Measurements from ENCODE around the gene ARHGEF17.
"Not testable (repeated sequence)": the region's sequence is repeated elsewhere in the genome, so short reads cannot be mapped to it uniquely, and the experiment has no call there.

The ARHGEF17 gene

DNA sequence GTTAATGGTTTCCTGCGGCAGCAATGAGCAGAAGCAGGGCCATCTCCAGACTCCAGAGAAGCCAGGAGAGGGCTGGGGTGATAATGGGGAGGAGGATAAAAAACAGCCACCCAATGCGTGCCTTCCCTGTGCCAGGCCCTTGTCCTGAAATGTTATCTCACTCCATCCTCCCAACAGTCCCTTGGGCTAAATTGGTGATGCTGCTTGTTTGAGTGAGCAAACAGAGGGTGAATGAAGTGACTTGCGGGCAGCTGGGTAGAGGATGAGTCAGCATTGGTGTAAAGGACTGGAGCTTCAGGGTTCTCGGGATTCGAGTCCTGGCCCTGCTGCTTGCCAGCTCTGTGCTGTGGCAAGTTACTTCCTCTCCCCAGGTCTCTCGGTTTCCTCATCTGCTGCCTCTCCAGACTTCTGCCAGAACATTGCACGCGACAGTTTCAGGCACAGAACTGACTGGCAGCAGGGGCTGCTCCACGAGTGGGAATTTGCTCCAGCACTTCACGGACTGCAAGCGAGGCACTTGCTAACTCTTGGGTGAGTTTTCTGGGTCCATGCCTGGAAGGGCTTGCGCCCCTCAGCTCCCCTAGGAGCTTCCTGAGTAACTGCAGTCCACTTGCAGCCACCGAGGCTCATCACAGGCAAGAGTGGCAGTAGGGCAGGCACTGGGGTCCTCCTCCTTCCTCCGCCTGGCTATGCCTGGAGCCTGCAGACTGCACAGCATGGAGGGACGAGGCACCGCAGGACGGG lies 36.0 kb upstream of the ARHGEF17 start, which contains the start of gene P2RY6:
TSS of gene P2RY6 (plus strand) at position 403 of the 744 bp plus-strand sequence. CDS start 24,181 bp downstream, outside the sequence.
- DNase-seq (ENCODE audit: low read depth) = no peak

DNA sequence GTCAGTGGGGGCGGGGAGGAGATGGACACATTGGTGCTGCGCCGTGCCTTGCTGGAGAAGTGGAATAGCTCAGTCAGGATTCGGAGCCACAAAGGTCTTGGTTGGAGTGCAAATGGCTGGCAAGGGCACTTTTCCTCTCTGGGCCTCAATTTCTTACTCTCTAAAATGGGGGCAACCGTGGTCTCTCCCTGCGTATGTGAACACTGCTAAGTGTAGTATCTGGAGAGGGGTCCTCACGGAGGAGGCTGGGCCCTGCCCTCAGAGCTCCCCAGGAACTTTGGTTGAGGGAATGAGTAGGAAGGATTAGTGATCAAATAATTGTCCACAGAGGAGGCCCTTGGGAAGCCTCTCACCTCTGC lies 35.4 kb upstream of the ARHGEF17 start:
- DNase-seq (ENCODE audit: low read depth) = no peak

DNA sequence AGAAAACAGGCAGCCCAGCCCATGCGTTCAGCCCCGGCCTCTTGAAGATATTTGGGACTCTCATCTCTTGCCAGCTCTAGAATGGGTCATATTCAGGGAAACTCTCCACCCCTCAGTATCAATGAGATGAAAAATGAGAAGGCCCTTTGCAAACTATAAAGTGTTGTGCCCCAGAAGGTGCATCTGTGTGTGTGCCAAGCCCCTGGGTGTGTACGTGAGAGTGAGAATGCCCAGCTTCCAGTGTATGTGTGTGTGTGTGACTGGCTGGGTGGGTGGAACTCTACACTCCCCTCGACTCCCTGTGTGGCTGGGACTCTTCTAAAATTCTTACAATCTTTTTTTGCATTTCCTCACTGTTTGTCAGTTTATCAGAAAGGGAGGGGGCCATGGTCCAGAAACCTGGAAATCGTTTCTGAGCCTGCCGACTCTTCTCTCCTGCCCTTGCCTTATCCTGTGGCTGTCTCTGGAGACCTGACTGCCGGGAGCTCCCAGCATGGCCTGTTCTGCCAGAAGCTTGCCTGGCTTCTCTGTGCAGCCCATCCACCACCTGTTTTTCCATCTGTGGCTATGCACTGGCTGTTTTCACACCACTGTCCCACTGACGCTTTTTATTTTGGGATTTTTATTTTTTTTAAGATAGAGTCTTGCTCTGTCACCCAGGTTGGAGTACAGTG lies 34.7 kb upstream of the ARHGEF17 start:
- no peak for DNase-seq (ENCODE audit: low read depth)

DNA sequence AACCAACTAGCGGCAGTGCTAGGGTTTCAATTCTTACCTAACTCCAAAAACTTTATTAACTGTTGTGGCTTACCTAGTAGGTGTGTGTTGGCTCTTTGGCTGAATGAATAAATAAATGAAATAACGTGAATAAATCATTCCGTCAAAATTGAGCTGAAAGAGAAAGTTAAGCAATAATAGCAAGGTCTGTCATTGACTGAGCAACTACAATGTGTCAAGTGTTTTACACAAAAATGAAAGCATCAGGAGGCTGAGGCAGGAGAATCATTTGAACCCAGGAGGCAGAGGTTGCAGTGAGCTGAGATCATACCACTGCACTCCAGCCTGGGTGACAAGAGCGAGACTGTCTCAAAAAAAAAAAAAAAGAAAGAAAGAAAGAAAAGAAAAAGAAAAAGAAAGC lies 33.9 kb upstream of the ARHGEF17 start:
- DNase-seq (ENCODE audit: low read depth) = not testable (repeated sequence)

DNA sequence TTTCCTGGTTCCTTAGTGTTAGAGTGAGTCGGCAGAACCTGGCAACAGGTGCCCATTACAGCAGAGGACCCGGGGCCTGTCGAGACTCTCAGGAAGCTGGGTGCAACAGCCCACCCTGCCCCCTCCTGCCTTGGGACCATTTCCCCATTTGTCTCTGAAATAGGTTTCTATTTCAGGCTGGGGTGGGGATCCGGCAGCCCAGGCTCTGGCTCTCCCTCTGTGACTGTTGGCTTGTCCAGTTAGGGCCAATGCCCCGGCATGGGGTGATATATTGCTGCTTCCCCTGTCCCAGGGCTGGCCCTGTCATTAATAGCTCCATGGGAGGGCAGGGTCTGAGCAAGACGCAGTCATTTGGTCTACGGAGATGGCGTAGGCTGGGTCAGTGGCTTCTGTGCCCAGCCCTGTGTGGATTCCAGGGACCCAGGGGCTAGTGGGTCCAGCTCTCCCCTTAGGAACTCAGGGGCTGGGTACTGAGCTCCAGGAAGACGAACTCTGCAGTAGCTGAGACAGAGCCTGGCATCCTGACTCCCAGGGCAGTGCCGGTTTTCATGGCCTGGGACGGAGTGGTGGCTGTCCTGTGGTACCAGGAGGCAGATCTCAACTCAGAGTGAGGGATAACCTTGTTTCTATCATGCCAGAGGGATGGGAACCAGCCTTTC lies 33.2 kb upstream of the ARHGEF17 start:
- no peak for DNase-seq (ENCODE audit: low read depth)

DNA sequence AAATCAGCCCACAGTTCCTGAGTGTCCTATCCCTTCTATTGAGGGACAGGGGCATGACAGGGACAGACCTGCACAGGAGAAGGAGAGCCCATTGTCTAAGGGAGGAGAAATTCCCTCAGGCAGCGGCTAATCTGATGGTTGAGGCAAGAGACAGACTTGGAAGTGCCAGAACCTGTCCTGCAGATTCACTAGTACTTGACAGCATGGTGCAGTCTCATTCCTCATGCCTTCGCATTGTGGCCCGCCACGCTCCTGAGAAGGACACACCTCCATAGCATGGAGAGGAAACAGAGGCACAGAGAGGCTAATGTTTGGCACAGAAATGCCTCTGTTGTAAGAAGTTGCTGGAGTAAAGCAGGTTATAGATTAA lies 32.7 kb upstream of the ARHGEF17 start:
- no peak for DNase-seq (ENCODE audit: low read depth)

DNA sequence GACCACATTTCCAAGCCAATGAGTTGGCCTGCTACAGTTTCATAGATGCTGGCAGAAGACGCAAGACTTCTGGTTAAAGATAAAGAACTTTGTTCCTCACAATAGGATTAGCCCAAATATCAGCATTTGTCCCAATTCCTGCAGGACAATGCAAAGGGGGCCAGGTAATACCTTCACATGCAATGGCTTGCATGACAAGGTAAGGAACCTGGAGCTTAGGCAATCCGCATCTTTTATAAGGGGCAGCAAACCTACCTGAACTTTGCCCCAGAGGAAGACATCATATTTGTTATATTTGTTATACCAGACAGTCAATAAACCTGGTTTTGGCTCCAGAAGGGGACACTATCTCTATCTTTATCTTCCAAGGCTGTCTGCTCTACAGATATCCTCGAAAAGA lies 30.6 kb upstream of the ARHGEF17 start:
- DNase-seq (ENCODE audit: low read depth) = no peak

DNA sequence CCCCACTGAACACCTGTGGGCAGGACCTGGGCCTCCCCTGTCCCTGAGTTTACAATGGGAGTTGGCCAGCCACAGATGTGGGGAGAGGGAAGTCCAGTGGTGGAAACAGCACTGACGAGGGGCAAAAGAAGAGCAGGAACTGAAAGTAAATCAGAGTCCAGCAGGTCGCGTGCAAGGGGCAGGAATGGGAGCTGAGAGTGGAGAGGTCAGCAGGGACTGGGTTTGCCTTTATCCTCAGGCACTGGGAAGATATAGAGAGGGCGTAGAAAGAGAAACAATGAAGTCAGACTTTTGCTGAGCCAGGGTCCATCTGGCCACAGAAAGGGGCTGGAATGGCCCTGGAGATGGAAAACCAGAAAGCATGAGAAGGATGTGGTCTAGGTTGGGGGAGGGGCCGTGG lies 27.4 kb upstream of the ARHGEF17 start:
- no peak for DNase-seq (ENCODE audit: low read depth)

DNA sequence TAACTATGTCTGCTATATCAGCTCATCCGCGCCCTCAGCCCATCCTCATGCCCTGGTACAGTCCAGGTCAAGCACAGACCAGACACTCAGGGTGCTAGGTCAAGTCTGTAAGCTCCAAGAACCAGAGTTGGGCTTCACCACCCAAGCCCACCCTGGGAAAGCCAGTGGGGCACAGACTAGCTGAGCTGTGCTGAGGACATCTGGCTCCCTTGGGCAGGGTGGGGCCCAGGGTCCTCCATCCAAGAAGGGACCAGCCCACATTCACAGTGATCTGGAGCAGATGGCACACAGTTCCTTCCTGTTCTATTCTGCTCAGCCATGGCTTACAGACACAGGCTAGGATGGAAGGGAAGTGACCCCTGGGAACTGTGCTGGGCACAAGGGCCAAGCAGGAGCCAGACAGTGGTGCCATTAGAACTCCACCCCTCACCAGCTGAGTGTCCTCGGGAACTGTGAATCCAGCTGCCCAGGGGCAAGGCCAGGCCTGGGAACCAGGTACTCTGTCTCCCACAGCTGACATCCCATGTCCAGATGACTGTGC lies 26.8 kb upstream of the ARHGEF17 start:
- no peak for DNase-seq (ENCODE audit: low read depth)

DNA sequence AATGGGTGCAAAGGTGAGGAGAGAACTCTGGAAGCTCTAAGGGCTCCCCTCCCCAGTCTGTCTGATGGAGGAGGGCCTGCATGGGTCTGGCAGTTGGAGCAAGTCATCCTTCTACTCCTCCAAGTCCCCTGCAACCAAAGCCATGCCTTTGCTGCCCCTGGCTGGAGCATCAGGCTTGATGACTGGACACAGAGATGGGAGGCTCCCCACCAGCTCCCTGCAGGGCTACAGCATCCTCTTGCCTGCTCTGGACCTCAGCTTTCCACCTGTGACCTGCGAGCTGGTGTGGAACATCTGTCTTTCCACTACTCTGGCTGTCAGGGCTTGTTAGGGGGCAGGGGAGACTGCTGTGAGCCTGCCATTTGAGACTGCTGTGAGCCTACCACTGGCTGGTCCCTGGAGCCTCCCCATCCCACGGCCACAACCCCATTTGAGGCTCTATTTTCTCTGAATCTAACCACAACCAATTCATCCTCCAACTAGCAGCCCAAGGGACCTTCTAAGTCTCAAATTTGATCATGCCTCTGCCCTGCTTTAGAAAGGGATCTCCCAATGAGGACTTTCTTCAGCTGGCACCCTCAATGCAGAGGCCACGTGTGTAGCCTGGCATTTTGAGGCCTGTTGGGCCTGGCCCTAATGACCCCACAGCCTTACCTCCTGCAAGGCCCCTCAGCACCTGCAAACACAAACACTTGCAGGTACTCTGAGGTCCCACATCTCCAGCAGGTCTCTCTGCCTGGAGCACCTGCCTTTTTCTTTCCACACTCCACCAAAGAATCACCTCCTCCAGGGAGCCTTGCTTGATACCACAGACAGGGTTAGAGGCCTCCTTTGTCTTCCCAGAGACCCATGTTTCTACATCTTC lies 26.0 kb upstream of the ARHGEF17 start:
- DNase-seq (ENCODE audit: low read depth) = no peak

DNA sequence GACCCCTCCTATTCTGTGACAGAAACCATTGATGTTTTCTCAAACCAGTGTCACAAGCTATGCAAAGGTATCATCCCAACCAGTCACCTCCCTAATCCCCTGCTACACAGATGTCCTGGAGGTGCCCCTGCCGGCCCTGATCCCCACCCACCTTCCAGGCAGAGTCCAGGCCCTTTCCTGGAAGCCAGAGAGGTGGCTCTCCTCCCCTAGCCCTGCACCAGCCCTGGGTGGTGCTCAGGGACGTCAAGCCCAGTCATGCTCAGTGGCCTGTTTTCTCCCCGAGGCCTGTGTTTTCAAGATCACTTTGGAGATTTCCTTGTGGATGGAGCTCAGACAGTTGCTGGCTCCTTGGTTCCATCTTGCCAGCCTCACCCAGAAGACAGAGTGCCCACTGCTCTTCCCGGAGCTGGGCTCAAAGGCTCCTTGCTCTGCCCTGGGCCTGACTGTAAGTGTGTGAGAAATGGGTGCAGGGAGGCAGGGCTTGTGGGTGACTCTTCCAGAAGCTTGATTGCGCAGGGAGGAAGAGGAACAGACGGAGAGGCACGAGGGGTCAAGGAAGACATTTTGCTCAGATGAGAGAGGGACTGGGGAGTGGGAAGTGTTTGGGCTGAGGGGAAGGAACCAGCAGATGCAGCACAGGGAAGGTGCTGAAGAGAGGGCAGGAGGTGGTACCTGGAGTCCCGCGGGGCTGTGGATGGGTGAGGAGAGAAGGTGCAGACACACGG lies 24.6 kb upstream of the ARHGEF17 start:
- DNase-seq (ENCODE audit: low read depth) = no peak

DNA sequence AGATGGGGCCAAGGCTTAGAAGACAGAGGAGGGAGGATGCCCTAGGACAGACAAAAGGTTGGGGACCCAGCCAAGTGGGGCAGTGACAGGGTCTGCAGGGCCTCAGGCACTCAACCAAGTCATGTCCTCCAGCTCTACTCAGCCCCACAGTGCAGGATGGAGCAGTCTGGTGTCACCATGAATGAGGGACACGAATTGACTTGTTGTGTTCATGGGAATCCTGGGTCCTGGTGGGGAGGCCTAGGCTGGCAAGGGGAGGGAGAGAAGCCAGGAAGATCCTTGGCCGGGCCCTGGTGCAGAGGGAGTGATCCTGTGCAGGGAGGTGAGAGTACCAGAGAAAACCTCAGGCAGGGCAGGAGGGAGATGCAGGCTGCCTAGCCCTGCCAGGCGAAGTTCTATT lies 24.0 kb upstream of the ARHGEF17 start:
- DNase-seq (ENCODE audit: low read depth) = no peak

DNA sequence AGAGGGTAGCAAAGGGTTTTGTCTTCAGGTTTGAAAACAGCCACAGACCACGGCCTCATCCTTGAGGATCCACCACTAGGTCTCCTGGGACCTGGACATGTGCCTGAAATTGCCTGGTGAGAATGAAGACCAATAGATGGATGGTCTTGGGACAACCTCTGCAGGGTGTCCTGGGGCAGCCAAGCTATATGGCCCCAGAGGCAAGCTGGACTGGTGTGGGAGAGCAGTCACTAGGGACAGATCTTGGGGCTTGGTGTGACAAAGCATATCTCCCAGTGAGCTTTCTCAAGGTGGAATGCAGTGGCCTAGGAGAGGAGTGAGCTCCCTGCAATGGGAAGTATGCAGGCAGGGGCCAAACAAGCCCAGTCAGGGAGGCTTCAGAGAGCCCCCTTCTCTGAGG lies 22.4 kb upstream of the ARHGEF17 start:
- no peak for DNase-seq (ENCODE audit: low read depth)

DNA sequence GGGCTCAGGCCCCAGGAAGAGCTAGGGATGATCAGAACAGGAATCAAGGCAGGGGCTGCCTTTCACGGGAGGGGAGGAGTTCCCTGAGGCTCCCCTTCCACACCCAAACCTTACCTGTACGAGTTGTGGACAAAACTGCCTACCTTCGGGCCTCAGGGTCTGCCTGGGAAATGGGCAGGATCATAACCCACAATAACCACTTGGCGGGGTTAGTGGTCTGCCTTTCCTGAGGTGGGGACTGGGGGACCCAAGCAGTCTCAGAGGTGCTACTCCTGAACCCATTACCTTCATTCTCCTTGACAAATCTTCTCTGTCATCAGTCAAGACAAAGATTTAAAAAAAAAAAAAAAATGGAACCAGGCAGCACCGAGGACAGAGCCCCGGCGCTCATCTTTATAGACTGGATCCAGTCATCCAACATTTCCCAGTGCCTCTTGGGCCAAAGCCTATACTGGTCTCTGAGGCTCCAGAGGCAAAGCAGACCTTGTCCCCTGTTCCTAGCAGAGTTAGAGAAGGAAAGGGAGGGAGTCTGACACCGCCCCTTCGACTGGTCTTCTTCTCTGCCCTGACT lies 21.8 kb upstream of the ARHGEF17 start:
- DNase-seq (ENCODE audit: low read depth) = no peak

DNA sequence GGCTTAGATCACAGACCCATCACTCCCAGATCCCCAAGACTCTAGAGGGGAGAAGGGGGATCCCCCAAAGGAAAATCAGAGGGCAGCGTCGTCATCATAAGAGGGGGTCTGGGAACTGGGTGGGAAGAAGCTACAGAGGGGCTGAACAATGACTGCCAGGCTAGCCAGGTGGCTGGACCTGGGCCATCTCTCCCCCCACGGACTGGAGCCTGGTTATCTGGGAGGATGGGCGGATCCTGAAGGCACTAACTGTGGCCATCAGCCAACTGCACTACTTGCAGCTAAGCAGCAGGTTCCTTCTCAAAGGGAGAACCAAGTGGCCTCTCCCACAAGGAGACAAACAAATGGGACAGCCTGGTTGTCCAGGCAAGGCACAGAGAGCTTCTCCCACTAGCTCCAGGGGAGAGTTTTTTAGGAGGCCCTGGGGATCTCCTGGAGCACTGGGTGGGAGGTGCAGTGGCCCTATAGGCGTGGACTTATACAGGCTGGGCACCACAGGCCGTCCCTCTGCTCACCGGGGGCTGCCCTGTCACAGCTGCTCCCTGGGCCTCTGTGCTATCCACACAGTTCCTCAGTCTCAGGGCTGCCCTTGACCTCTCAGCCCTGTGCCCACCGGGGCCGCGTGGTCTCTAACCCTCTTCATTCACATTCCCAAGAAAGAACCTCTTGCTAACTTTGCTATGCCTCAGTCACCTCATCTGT lies 20.5 kb upstream of the ARHGEF17 start:
- no peak for DNase-seq (ENCODE audit: low read depth)

DNA sequence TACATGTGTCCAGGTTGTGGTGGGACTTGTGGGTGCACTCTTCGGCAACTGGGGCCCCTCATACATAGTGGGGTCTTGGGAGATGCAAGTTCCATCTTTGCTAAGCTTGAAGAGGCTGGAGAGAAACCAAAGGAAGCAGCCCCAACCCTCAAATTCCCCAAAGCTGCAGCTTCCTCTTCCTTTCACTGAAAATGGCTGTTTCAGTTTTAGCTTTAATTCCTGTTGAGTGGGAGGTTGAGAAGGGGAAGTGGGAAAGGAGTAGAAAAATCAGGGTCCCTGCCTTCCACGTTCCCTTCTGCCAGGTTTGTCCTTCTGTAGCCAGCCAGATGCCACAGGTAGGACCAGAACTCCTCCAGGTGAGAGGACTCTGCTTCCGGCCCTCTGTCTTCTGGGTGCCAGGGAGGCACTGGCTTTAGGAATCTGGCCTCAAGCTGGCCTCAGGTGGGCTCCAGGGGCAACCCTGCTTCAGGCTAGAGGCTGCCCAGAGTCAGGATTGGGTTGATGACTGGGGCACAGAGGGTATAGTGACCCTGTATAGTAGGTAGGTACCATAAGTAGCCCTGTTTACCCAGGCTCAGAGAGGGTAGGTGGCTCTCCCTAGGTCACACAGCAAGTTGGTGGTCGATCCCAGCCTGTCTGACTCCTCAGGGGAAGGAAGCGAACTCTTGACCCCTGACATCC lies 19.7 kb upstream of the ARHGEF17 start:
- DNase-seq (ENCODE audit: low read depth) = no peak

DNA sequence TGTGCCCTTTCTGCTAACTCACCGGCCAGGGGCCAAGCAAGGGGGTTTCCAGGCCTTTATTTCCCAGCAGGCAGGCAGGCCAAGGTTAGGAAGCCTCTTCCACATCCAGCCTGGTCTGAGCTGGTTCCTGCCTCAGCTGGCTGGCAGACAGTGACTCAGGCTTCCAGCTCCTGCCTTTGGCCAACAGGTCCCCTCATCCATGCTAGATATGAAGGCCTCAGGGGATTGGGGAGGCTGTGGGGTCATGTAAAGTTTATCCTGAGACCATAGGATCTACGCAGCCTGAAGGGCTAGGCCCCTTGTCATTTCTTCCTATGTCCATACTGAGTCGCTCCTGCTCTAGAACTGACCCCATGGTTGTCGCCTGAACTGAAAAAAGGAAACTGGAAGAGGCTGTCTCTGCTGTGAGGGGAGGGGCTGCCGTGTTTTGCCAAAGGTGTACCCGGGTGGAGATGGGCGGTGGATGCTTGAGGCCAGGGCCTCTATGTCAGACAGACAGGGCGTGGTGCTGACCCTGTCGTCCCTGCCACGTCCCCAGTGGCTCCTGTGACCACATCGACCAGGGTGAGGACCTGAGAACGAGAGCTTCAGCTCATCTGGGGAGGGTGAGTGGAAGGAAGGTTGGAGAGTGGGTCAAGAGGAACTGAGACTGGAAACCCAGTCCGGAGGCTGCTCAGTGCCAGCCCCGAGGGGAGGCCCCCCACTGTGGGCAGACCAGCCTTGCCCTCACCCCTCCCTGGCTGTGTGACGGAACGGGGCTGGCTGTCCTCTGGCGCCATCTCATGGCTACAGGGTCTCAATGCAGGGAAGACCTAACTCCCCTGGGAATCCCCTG lies 19.0 kb upstream of the ARHGEF17 start:
- DNase-seq (ENCODE audit: low read depth) = no peak

DNA sequence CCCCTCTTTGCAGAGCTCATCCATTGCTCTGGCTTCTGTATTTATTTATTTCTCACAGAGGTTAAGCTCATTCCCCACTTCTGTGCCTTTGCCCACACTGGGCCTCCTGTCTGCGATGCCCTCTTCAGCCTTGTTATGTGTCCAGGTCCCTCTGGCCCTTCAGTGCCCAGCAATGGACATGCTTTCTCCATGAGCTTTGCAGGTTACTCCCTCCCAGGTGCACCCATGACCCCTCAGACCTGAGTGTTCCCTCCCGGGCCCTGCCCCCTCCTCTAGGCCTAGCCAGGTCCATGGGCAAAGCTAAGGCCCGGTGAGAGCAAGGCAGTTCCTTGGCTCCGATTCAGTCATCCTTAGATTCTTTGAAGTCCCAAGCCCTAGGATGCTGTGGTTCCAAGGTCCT lies 17.5 kb upstream of the ARHGEF17 start:
- DNase-seq (ENCODE audit: low read depth) = no peak

DNA sequence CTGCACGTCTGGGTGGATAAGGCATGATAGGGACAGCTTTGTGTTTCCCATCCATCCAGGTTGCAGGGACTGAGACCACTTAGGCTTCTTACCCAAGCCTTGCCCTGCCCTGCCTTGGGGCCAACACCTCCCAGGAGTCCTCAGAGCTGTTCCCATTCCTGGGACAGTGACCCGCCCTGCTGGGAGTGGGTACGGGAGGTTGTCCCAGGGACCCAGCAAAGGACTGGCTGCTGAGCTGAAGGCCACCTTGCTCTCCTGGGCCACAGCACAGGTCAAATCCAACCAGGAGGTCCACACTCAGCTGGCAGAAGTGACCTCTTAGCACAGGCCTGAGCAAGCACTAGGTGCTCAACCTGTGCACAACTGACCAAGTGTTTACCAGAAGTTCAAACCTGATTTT lies 16.9 kb upstream of the ARHGEF17 start:
- no peak for DNase-seq (ENCODE audit: low read depth)

All from GM04503 (cell line).